ENCODE results near the gene GLIS1.

- TF ChIP-seq POLR2AphosphoS5 (IDR thresholded peaks at IDR 0.05) (no peak), SMC3 (conservative IDR thresholded peaks at IDR 0.05; ENCODE audit: poor library complexity) (no peak)
Observed at GRCh38 chr1:53471000-53471399, 268.0 kb downstream of the GLIS1 start.

Data from neural cell (in vitro differentiated cells).